NCI-H748 (cell line): ENCODE data around the gene XYLT1.

Experiments used
- DNase-seq: peaks from one replicate; lab custom pipeline; 2025; ENCODE audit not compliant: unreplicated experiment; lab: John Stamatoyannopoulos, UW

XYLT1 gene

GRCh38 chr16:17362183-17362582, 108.6 kb downstream of the XYLT1 start:
- no peak for DNase-seq

- no peak for DNase-seq
These were observed 110.1 kb downstream of the XYLT1 start for GRCh38 chr16:17360693-17361122.

GRCh38 chr16:17359788-17360390, 110.9 kb downstream of the XYLT1 start:
- DNase-seq, result no peak

- no peak for DNase-seq
These were observed 111.9 kb downstream of the XYLT1 start for GRCh38 chr16:17358846-17359245.

- no peak for DNase-seq
These were observed 112.4 kb downstream of the XYLT1 start for GRCh38 chr16:17358355-17358754.

GRCh38 chr16:17357307-17358062, 113.3 kb downstream of the XYLT1 start:
- no peak for DNase-seq

- DNase-seq, result no peak
These were observed 114.4 kb downstream of the XYLT1 start for GRCh38 chr16:17356243-17356933.

- no peak for DNase-seq
These were observed 116.1 kb downstream of the XYLT1 start for GRCh38 chr16:17354685-17355084.

GRCh38 chr16:17354141-17354601, 116.6 kb downstream of the XYLT1 start:
- DNase-seq, result no peak

- no peak for DNase-seq
These were observed 117.2 kb downstream of the XYLT1 start for GRCh38 chr16:17353561-17353960.

- no peak for DNase-seq
These were observed 119.2 kb downstream of the XYLT1 start for GRCh38 chr16:17351441-17352035.

GRCh38 chr16:17350207-17350606, 120.6 kb downstream of the XYLT1 start:
- DNase-seq, result no peak

- no peak for DNase-seq
These were observed 121.9 kb downstream of the XYLT1 start for GRCh38 chr16:17348826-17349225.

GRCh38 chr16:17348042-17348783, 122.5 kb downstream of the XYLT1 start:
- DNase-seq, result no peak

- no peak for DNase-seq
These were observed 123.1 kb downstream of the XYLT1 start for GRCh38 chr16:17347624-17348023.

- no peak for DNase-seq
These were observed 123.9 kb downstream of the XYLT1 start for GRCh38 chr16:17346621-17347569.

- DNase-seq, result no peak
These were observed 125.7 kb downstream of the XYLT1 start for GRCh38 chr16:17345043-17345442.

GRCh38 chr16:17343728-17344127, 127.0 kb downstream of the XYLT1 start:
- DNase-seq, result no peak

- no peak for DNase-seq
These were observed 127.7 kb downstream of the XYLT1 start for GRCh38 chr16:17343028-17343427.

- no peak for DNase-seq
These were observed 128.7 kb downstream of the XYLT1 start for GRCh38 chr16:17342031-17342430.
